ENCODE data around the gene BRDT. TPM values are rescaled to one million over a fixed set of nuclear protein-coding genes. Genes with fewer than 3 reads are reported as not detected.

BRDT gene
- total RNA-seq, 1 experiment from 2014 or later: not detected

DNA sequence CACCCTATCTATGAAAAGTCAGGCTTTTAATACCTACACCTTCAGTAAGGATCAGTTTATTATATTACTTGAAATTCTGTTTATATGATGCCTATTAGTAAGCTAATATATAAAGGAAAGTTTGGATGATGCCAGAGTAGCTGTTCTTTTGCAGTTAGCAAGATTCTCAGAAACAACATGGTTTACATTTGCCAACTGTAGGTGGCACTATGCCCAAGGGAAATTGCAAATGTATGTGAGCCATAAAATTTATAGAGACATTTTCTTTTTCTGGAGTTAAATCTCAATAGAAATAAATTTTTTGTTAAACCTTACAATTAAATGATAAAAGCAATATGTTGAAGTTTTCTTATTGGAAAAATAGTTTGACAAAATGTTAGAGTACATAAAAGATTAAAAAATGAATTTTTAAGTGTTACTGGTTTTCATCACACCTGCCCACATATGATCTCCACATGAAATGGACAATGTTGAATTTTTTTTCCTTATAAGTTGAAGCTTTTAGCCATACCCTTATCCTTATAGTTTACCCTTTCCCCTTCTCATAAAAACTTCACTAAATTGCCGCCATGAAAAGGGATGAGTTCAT lies 48.5 kb downstream of the BRDT start:
- no peaks in the 10 kb centered on the region for H3K9me2 ChIP-seq (replicated peaks; ENCODE audit: low read length)
- peak; percentile 51; the same call in 1 of the 2 replicates for ATAC-seq
- CTCF ChIA-PET: interaction anchor here (0.5 to 1.6 kb wide), 6 partner anchors 33 to 312 kb away, joined by 3 to 19 read pairs (median 5); no protein-coding TSS in a partner anchor

DNA sequence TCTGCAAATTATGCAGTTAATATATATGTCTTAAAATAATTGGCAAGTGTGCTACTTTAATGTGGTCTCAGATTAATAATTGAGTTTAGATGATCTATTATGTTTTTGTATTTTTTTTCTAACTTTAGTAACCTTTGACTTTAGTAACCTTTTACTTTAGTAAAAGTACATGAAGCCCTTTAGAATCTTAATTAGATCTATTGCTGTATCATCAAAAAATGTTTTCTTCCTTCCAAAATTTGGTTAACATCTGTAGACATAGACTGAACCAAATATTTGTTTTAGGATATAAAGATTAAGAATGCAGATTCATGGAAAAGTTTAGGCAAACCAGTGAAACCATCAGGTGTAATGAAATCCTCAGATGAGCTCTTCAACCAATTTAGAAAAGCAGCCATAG lies 54.9 kb downstream of the BRDT start:
- CTCF ChIA-PET: no interaction called here
- ATAC-seq (no peak), DNase-seq (no peak)
- Histone ChIP-seq H3F3A (ENCODE audit: low read length, unreplicated experiment) (no peaks in the 10 kb centered on the region), H2AFZ (ENCODE audit: low read length) (no peak overlapping the region), H3K9me2 (replicated peaks; ENCODE audit: low read length) (no peaks in the 10 kb centered on the region), H3K36me3 (ENCODE audit: low read depth, low read length) (no peaks in the 10 kb centered on the region), H3K9ac (ENCODE audit: low read length) (no peak overlapping the region), H3K9me3 (ENCODE audit: low read length) (no peaks in the 10 kb centered on the region), H3K4me1 (ENCODE audit: insufficient read depth, low read length) (no peaks in the 10 kb centered on the region), H3K4me2 (ENCODE audit: low read length) (no peak overlapping the region), H3K4me3 (ENCODE audit: low read length) (no peak overlapping the region), H4K20me1 (ENCODE audit: low read length) (no peaks in the 10 kb centered on the region), H3K27ac (ENCODE audit: low read length) (no peak overlapping the region), H3K79me2 (ENCODE audit: low read length) (no peaks in the 10 kb centered on the region), H3K27me3 (ENCODE audit: low read length) (no peaks in the 10 kb centered on the region)
- intact Hi-C loops (cut with micrococcal nuclease): no loop called here
- POLR2A ChIA-PET (ENCODE audit: unreplicated experiment): no interaction called here
- no TSS peak for BruUV-seq (replicated peaks)
- TF ChIP-seq EZH2 (IDR thresholded peaks at IDR 0.05; ENCODE audit: low read length, unreplicated experiment) (no peak), EZH2phosphoT487 (IDR thresholded peaks at IDR 0.05; ENCODE audit: borderline replicate concordance, low read length) (no peak)
- TF ChIP-seq, protein P1, sequence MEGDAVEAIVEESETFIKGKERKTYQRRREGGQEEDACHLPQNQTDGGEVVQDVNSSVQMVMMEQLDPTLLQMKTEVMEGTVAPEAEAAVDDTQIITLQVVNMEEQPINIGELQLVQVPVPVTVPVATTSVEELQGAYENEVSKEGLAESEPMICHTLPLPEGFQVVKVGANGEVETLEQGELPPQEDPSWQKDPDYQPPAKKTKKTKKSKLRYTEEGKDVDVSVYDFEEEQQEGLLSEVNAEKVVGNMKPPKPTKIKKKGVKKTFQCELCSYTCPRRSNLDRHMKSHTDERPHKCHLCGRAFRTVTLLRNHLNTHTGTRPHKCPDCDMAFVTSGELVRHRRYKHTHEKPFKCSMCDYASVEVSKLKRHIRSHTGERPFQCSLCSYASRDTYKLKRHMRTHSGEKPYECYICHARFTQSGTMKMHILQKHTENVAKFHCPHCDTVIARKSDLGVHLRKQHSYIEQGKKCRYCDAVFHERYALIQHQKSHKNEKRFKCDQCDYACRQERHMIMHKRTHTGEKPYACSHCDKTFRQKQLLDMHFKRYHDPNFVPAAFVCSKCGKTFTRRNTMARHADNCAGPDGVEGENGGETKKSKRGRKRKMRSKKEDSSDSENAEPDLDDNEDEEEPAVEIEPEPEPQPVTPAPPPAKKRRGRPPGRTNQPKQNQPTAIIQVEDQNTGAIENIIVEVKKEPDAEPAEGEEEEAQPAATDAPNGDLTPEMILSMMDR (conservative IDR thresholded peaks at IDR 0.05; ENCODE audit: low read depth, low read length): no peak

More for the DNA sequence above, 48.5 kb downstream of the BRDT start:
- Histone ChIP-seq H4K20me1 (ENCODE audit: low read length) (no peaks in the 10 kb centered on the region), H3K27ac (ENCODE audit: low read length) (no peak overlapping the region), H3K9ac (ENCODE audit: low read length) (no peak overlapping the region), H2AFZ (ENCODE audit: low read length) (no peak overlapping the region), H3K79me2 (ENCODE audit: low read length) (no peaks in the 10 kb centered on the region), H3F3A (ENCODE audit: low read length, unreplicated experiment) (no peaks in the 10 kb centered on the region), H3K9me3 (ENCODE audit: low read length) (no peaks in the 10 kb centered on the region), H3K4me3 (ENCODE audit: low read length) (no peak overlapping the region), H3K4me1 (ENCODE audit: insufficient read depth, low read length) (no peaks in the 10 kb centered on the region), H3K36me3 (ENCODE audit: low read depth, low read length) (no peaks in the 10 kb centered on the region; the same call in 1 of the 2 replicates), H3K27me3 (ENCODE audit: low read length) (no peaks in the 10 kb centered on the region), H3K4me2 (ENCODE audit: low read length) (no peak overlapping the region)
- TF ChIP-seq, protein P1 (conservative IDR thresholded peaks at IDR 0.05; ENCODE audit: low read depth, low read length): peak; percentile 83
- TF ChIP-seq EZH2 (IDR thresholded peaks at IDR 0.05; ENCODE audit: low read length, unreplicated experiment) (no peak), EZH2phosphoT487 (IDR thresholded peaks at IDR 0.05; ENCODE audit: borderline replicate concordance, low read length) (no peak)
- POLR2A ChIA-PET (ENCODE audit: unreplicated experiment): no interaction called here
- intact Hi-C loops (cut with micrococcal nuclease): loop anchor here (1.0 to 5.0 kb wide), 2 partner anchors 294 to 625 kb away; no protein-coding TSS in a partner anchor
- peak; percentile 76 for DNase-seq
- BruUV-seq (replicated peaks): no TSS peak

DNA sequence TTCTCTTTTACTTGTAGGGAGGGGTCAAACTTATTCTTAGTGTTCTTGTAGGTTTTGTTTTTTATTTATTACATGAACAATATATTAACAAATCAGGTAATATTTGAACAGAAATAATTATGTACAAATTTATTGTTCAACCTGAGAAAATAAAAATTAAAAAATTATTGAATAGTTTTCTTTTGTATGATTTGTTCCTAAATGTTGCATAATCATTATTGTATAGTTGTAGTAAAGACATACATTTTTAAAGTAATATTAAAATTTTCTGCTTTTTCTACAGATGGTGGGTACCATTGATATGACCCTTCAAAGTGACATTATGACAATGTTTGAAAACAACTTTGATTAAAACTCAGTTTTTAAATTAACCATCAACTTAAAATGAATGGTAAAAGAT lies 64.7 kb downstream of the BRDT start:
- no peak for DNase-seq
- H3K4me2 ChIP-seq (ENCODE audit: low read length): no peak overlapping the region
- no peaks in the 10 kb centered on the region for H3F3A ChIP-seq (ENCODE audit: low read length, unreplicated experiment)
- intact Hi-C loops (cut with micrococcal nuclease): no loop called here
- H3K4me3 ChIP-seq (ENCODE audit: low read length): no peak overlapping the region
- no peaks in the 10 kb centered on the region for H3K27me3 ChIP-seq (ENCODE audit: low read length)
- no peaks in the 10 kb centered on the region for H3K9me3 ChIP-seq (ENCODE audit: low read length)
- ChIA-PET CTCF (no interaction called here), POLR2A (ENCODE audit: unreplicated experiment) (interaction anchor here (0.6 kb wide), 1 partner anchor 731 kb away, joined by 10 read pairs; no protein-coding TSS in a partner anchor)
- H3K36me3 ChIP-seq (ENCODE audit: low read depth, low read length): no peaks in the 10 kb centered on the region
- no peaks in the 10 kb centered on the region for H3K4me1 ChIP-seq (ENCODE audit: insufficient read depth, low read length)
- no peak for TF ChIP-seq EZH2phosphoT487 (IDR thresholded peaks at IDR 0.05; ENCODE audit: borderline replicate concordance, low read length)
- no peak for TF ChIP-seq EZH2 (IDR thresholded peaks at IDR 0.05; ENCODE audit: low read length, unreplicated experiment)
- TF ChIP-seq, protein P1 (conservative IDR thresholded peaks at IDR 0.05; ENCODE audit: low read depth, low read length): no peak
- no peak overlapping the region for H3K9ac ChIP-seq (ENCODE audit: low read length)
- BruUV-seq (replicated peaks): no TSS peak
- no peaks in the 10 kb centered on the region for H4K20me1 ChIP-seq (ENCODE audit: low read length)
- H3K9me2 ChIP-seq (replicated peaks; ENCODE audit: low read length): no peaks in the 10 kb centered on the region
- no peak for ATAC-seq
- no peaks in the 10 kb centered on the region for H3K79me2 ChIP-seq (ENCODE audit: low read length)
- H3K27ac ChIP-seq (ENCODE audit: low read length): no peak overlapping the region
- H2AFZ ChIP-seq (ENCODE audit: low read length): no peak overlapping the region
